H1 (cell line): ENCODE measurements around the gene ZBED1. TPM values are rescaled to one million over a fixed set of nuclear protein-coding genes. Genes with fewer than 3 reads are reported as not detected.

ENCODE experiments used
- CTCF ChIA-PET: fragments of 300-600 bp; sonication (Branson Sonifier 250); formaldehyde crosslinking; loops from one replicate; lab custom pipeline; 2021; ENCODE audit not compliant: partially characterized antibody; lab: Charles Lee
- POLR2A ChIA-PET: fragments of 300-600 bp; sonication (Branson Sonifier 250); formaldehyde crosslinking; loops from one replicate; lab custom pipeline; 2021; ENCODE audit warnings: inconsistent platforms; ENCODE audit not compliant: partially characterized antibody; lab: Charles Lee
- DNase-seq, 2 experiments: peaks; one replicate each; pipeline versions ENCODE4 v3.0.0 to v3.0.0-alpha.2; 2010 to 2022; ENCODE audit warnings: low spot score in 2 of 2, low read depth in 1 of 2, mixed read lengths in 1 of 2
- FAIRE-seq: peaks from 2 replicates; lab custom pipeline; 2011; peaks lifted over from hg19 to GRCh38; lab: Jason Lieb, UNC
- H2AFZ ChIP-seq: 2 replicates; pipeline ENCODE4 v1.8.1; 2012; ENCODE audit warnings: low read length, inconsistent platforms
- H2AK5ac ChIP-seq: 2 replicates; pipeline ENCODE4 v1.6.1; 2013; ENCODE audit warnings: low read depth, low read length
- H2BK120ac ChIP-seq: replicated peaks from 2 replicates; pipeline ENCODE3; 2013; ENCODE audit warnings: low read depth, low read length, inconsistent platforms
- H2BK12ac ChIP-seq: 2 replicates; pipeline ENCODE4 v1.6.1; 2013; ENCODE audit warnings: low read depth, low read length
- H2BK15ac ChIP-seq: 2 replicates; pipeline ENCODE4 v1.6.1; 2013; ENCODE audit warnings: low read length
- H2BK20ac ChIP-seq: 2 replicates; pipeline ENCODE4 v1.6.1; 2013; ENCODE audit warnings: low read length
- H2BK5ac ChIP-seq: 2 replicates; pipeline ENCODE4 v1.6.1; 2013; ENCODE audit warnings: low read depth, low read length
- H3K14ac ChIP-seq: 2 replicates; pipeline ENCODE4 v1.6.1; 2013; ENCODE audit warnings: inconsistent platforms; ENCODE audit not compliant: insufficient read length
- H3K18ac ChIP-seq: 2 replicates; pipeline ENCODE4 v1.6.1; 2013; ENCODE audit warnings: low read length; ENCODE audit errors: extremely low read depth
- H3K23ac ChIP-seq: 2 replicates; pipeline ENCODE4 v1.6.1; 2013; ENCODE audit warnings: inconsistent platforms; ENCODE audit not compliant: insufficient read length
- H3K23me2 ChIP-seq: 2 replicates; pipeline ENCODE4 v1.6.1; 2013; ENCODE audit warnings: low read depth, low read length
- H3K27ac ChIP-seq: 2 replicates; pipeline ENCODE4 v1.6.1; 2011; ENCODE audit warnings: low read depth, low read length, inconsistent platforms
- H3K27me3 ChIP-seq, 4 experiments: replicated peaks in 1 of 4; 1 replicate in 1 of 4; 2 replicates in 3 of 4; pipeline versions ENCODE4 v1.6.1 to v1.8.1; 2011 to 2013; ENCODE audit warnings: low read length in 3 of 4, mild to moderate bottlenecking in 3 of 4, inconsistent platforms in 2 of 4, mixed read lengths in 2 of 4, moderate library complexity in 1 of 4; ENCODE audit not compliant: control insufficient read depth in 3 of 4, insufficient read depth in 3 of 4; ENCODE audit errors: extremely low read depth in 1 of 4
- H3K36me3 ChIP-seq, 4 experiments: 2 replicates each; pipeline versions ENCODE4 v1.6.1 to v1.8.1; 2011 to 2013; ENCODE audit warnings: mild to moderate bottlenecking in 4 of 4, low read length in 3 of 4, moderate library complexity in 2 of 4, control low read depth in 1 of 4, inconsistent platforms in 1 of 4; ENCODE audit not compliant: insufficient read depth in 4 of 4, control insufficient read depth in 2 of 4
- H3K4ac ChIP-seq: replicated peaks from 2 replicates; pipeline ENCODE3; 2013; ENCODE audit warnings: low read length, low read depth, mixed read lengths, inconsistent platforms; ENCODE audit not compliant: insufficient read length
- H3K4me1 ChIP-seq, 4 experiments: replicated peaks in 1 of 4; 1 replicate in 1 of 4; 2 replicates in 3 of 4; pipeline versions ENCODE4 v1.6.1 to v1.8.1; 2011 to 2013; ENCODE audit warnings: low read length in 3 of 4, inconsistent platforms in 2 of 4, mixed read lengths in 1 of 4; ENCODE audit not compliant: insufficient read depth in 4 of 4, control insufficient read depth in 3 of 4
- H3K4me2 ChIP-seq, 2 experiments: 2 replicates each; pipeline versions ENCODE4 v1.6.1 to v1.8.1; 2011 to 2013; ENCODE audit warnings: low read depth in 2 of 2, low read length in 2 of 2, control low read depth in 1 of 2, inconsistent platforms in 1 of 2, mild to moderate bottlenecking in 1 of 2; ENCODE audit not compliant: insufficient read depth in 1 of 2
- H3K4me3 ChIP-seq, 4 experiments: fragments of 200-600, 300-600 bp in 1 of 4; sonication (generic), shearing (Covaris generic), sonication (Bioruptor Twin) in 1 of 4; 2 replicates each; pipeline versions ENCODE4 v1.5.1 to v1.8.1; 2011 to 2016; ENCODE audit warnings: low read length in 4 of 4, low read depth in 3 of 4, control low read depth in 2 of 4, inconsistent platforms in 2 of 4, mild to moderate bottlenecking in 2 of 4, mixed read lengths in 1 of 4, moderate library complexity in 1 of 4; ENCODE audit not compliant: insufficient read depth in 2 of 4; ENCODE audit errors: extremely low read depth in 1 of 4
- H3K56ac ChIP-seq: replicated peaks from 2 replicates; pipeline ENCODE3; 2013; ENCODE audit warnings: low read depth, mild to moderate bottlenecking, mixed read lengths, low read length, inconsistent platforms; ENCODE audit not compliant: insufficient read length
- H3K79me1 ChIP-seq: 2 replicates; pipeline ENCODE4 v1.6.1; 2013; ENCODE audit warnings: low read depth, low read length, control low read depth
- H3K79me2 ChIP-seq, 2 experiments: 2 replicates each; pipeline versions ENCODE4 v1.6.1 to v1.8.1; 2012 to 2013; ENCODE audit warnings: low read length in 2 of 2, mild to moderate bottlenecking in 2 of 2, inconsistent platforms in 1 of 2; ENCODE audit not compliant: insufficient read depth in 2 of 2, control insufficient read depth in 1 of 2
- H3K9ac ChIP-seq, 4 experiments: replicated peaks in 1 of 4; 1 replicate in 1 of 4; 2 replicates in 3 of 4; pipeline versions ENCODE4 v1.6.1 to v1.8.1; 2011 to 2013; ENCODE audit warnings: low read depth in 3 of 4, low read length in 3 of 4, control low read depth in 2 of 4, mild to moderate bottlenecking in 2 of 4, moderate library complexity in 2 of 4, inconsistent platforms in 1 of 4; ENCODE audit errors: extremely low read depth in 1 of 4
- H3K9me3 ChIP-seq, 2 experiments: 2 replicates each; pipeline versions ENCODE4 v1.6.1 to v1.8.1; 2012 to 2013; ENCODE audit warnings: mild to moderate bottlenecking in 2 of 2, moderate library complexity in 2 of 2, control low read depth in 1 of 2, inconsistent platforms in 1 of 2, low read depth in 1 of 2, low read length in 1 of 2, mixed read lengths in 1 of 2; ENCODE audit not compliant: insufficient read depth in 2 of 2
- H4K20me1 ChIP-seq, 2 experiments: replicated peaks in 1 of 2; 2 replicates each; pipeline versions ENCODE3 to v1.8.1; 2011 to 2013; ENCODE audit warnings: inconsistent platforms in 2 of 2, low read length in 2 of 2, mild to moderate bottlenecking in 1 of 2; ENCODE audit not compliant: insufficient read depth in 2 of 2, control insufficient read depth in 1 of 2
- H4K5ac ChIP-seq: 2 replicates; pipeline ENCODE4 v1.6.1; 2013; ENCODE audit warnings: low read length, low read depth, mixed read lengths, inconsistent platforms; ENCODE audit not compliant: insufficient read length
- H4K8ac ChIP-seq: 2 replicates; pipeline ENCODE4 v1.8.0; 2013; ENCODE audit warnings: mild to moderate bottlenecking, moderate library complexity, low read length, inconsistent platforms; ENCODE audit not compliant: insufficient read depth; ENCODE audit errors: extremely low read depth
- H4K91ac ChIP-seq: replicated peaks from 2 replicates; pipeline ENCODE3; 2013; ENCODE audit warnings: low read length, mixed read lengths, inconsistent platforms; ENCODE audit not compliant: insufficient read length
- CEBPB ChIP-seq: IDR thresholded peaks from 2 replicates; pipeline ENCODE4 v1.6.1; 2012; ENCODE audit warnings: low read depth, low read length
- EP300 ChIP-seq, 2 experiments: IDR thresholded peaks; 1 replicate in 1 of 2; 2 replicates in 1 of 2; pipeline ENCODE4 v1.6.1; 2011 to 2012; ENCODE audit warnings: low read depth in 2 of 2, low read length in 2 of 2, mild to moderate bottlenecking in 2 of 2, borderline replicate concordance in 1 of 2, inconsistent platforms in 1 of 2, moderate library complexity in 1 of 2
- FOSL1 ChIP-seq: IDR thresholded peaks from 2 replicates; pipeline ENCODE4 v1.6.1; 2011; ENCODE audit warnings: mild to moderate bottlenecking, low read depth, low read length, moderate library complexity; ENCODE audit not compliant: insufficient read depth
- RBBP5 ChIP-seq: IDR thresholded peaks from 2 replicates; pipeline ENCODE4 v1.7.1; 2012; ENCODE audit warnings: low read depth, mild to moderate bottlenecking, inconsistent platforms, low read length, moderate library complexity, borderline replicate concordance
- SAP30 ChIP-seq: fragments of 300-600 bp; sonication (generic); IDR thresholded peaks from 2 replicates; pipeline ENCODE4 v1.7.1; 2012; ENCODE audit warnings: low read length, moderate library complexity, mild to moderate bottlenecking, inconsistent platforms; ENCODE audit not compliant: insufficient read depth, insufficient replicate concordance
- WGBS, 2 experiments: shearing (Covaris generic) in 1 of 2; methylation state at CpG; one replicate each; pipeline versions ENCODE4 v1.1.6 to v1.1.7; 2013 to 2015; ENCODE audit warnings: low lambda C conversion rate in 2 of 2, mixed read lengths in 2 of 2, inconsistent platforms in 1 of 2, low coverage in 1 of 2, missing lambda C conversion rate in 1 of 2; ENCODE audit not compliant: insufficient replicate concordance in 2 of 2, insufficient coverage in 1 of 2, insufficient read length in 1 of 2; ENCODE audit errors: extremely low coverage in 1 of 2, missing lambda C conversion rate in 1 of 2; 5-methylcytosine and 5-hydroxymethylcytosine counted together
- polyA plus RNA-seq, 7 experiments: library from polyadenylated mRNA; depleted of rRNA in 3 of 7; stranded (reverse) in 5 of 7; unstranded in 2 of 7; fragments of >200 nt in 5 of 7; fragments of 200-250 nt in 2 of 7; gene quantifications; 1 replicate in 5 of 7; 2 replicates in 1 of 7; 4 replicates in 1 of 7; pipeline versions ENCODE4 v1.2.1 to v1.2.3, GENCODE V29; 2011 to 2013; ENCODE audit warnings: missing spikeins in 2 of 7, mixed read lengths in 2 of 7
- total RNA-seq: library from RNA; stranded (reverse); fragmentation: NEBNext Ultra II Directional; extraction: Animal tissue kit (Norgen Biotek cat#: 25700); gene quantifications from 2 replicates; pipeline ENCODE4 v1.2.1, GENCODE V29; 2021

ZBED1 gene
- total and polyA plus RNA-seq, 2 of the 8 experiments (the other 6 are each of a cell fraction or from before 2014, with no cell fraction given) = 28.5 to 45.8 TPM

DNA sequence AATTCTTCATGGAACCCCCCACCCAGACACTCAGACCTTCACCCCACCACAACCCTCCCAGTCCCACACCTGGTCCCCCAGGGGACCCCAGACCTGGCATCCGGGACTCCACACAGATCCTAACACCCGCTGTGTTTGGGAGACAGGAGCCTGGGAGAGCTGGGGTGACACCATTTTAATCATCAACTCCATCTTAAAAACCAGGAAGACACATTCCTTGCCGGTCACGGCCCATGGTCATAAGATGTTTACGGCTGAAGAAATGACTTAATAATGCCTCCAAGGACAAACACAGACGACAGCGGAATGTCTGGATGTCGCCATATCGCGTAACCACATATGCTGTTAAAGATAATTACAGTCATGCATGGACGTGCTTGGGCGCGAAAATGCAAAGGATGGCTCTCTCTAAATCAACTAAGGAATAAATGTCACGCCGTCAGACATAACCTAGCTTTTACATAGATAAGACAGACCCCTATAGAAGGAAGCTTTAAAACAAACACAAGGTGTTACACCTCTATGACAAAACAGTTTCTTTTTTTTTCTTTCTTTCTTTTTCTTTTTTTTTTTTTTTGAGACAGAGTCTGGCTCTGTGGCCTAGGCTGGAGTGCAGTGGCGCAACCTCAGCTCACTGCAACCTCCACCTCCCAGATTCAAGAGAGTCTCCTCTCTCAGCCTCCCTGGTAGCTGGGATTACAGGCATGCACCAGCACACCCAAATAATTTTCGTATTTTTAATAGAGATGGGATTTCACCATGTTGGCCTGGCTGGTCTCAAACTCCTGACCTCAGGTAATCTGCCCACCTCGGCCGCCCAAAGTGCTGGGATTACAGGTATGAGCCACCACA lies 2.1 kb upstream of the ZBED1 start:
- Histone ChIP-seq H3K56ac (no peak overlapping the region), H2BK15ac (no peak overlapping the region), H2AFZ (no peak overlapping the region), H4K20me1 (no peaks in the 10 kb centered on the region), H3K14ac (no peak overlapping the region), H3K27me3 (no peaks in the 10 kb centered on the region), H3K4ac (no peak overlapping the region), H2BK12ac (no peak overlapping the region)
- ChIA-PET CTCF (no interaction called here), POLR2A (no interaction called here)
- DNase-seq = no peak
- TF ChIP-seq FOSL1 (no peak), RBBP5 (no peak), SAP30 (no peak), CEBPB (no peak), EP300 (IDR thresholded peaks at IDR 0.05; ENCODE audit: borderline replicate concordance in 1 of 2, low read depth in 2 of 2, low read length in 2 of 2) (no peak)
- TF ChIP-seq, all 59 proteins: peak for 0
- Histone ChIP-seq H3K27ac (no peak overlapping the region), H4K5ac (no peak overlapping the region), H3K23ac (no peak overlapping the region), H3K79me1 (no peaks in the 10 kb centered on the region; the same call in 1 of the 2 replicates), H2BK120ac (no peak overlapping the region), H2BK5ac (no peak overlapping the region), H2AK5ac (no peak overlapping the region), H4K8ac (no peak overlapping the region), H4K91ac (no peak overlapping the region), H3K18ac (no peak overlapping the region), H2BK20ac (no peak overlapping the region), H3K9ac (no peak overlapping the region), H3K23me2 (peaks cover 4% of the 10 kb centered on the region; the same call in 1 of the 2 replicates), H3K9me3 (no peaks in the 10 kb centered on the region), H3K79me2 (peaks cover 5 to 22% of the 10 kb centered on the region in 2 experiments; a peak in 3 of 4 replicates), H3K36me3 (no peaks in the 10 kb centered on the region; a peak in 1 of 8 replicates), H3K4me3 (no peak overlapping the region), H3K4me1 (peaks cover 0 to 12% (median 9%) of the 10 kb centered on the region in 4 experiments; a peak in 5 of 7 replicates), H3K4me2 (no peak overlapping the region)
- 91% methylated on average over 18 of the region's 19 CpGs; no CpG with 5 or more reads in 1 of the 2 experiments for WGBS, 2 experiments
- no peak for FAIRE-seq
